COR-L47 (cell line): ENCODE measurements around the gene ATXN10.

Experiments used
- DNase-seq: peaks from one replicate; lab custom pipeline; 2025; lab: John Stamatoyannopoulos, UW

Gene ATXN10

GRCh38 chr22:45826520-45826919 is 154.9 kb downstream of the ATXN10 start:
- DNase-seq, result no peak

GRCh38 chr22:45828841-45829240 is 157.2 kb downstream of the ATXN10 start:
- no peak for DNase-seq

- DNase-seq, result no peak
Observed at GRCh38 chr22:45830531-45831245, 159.1 kb downstream of the ATXN10 start.

GRCh38 chr22:45831394-45831793 is 159.8 kb downstream of the ATXN10 start:
- no peak for DNase-seq

GRCh38 chr22:45832180-45832579 is 160.5 kb downstream of the ATXN10 start:
- no peak for DNase-seq

- DNase-seq, result no peak
Observed at GRCh38 chr22:45832959-45833580, 161.4 kb downstream of the ATXN10 start.

- no peak for DNase-seq
Observed at GRCh38 chr22:45833613-45834012, 162.0 kb downstream of the ATXN10 start.

- DNase-seq, result no peak
Observed at GRCh38 chr22:45834241-45834640, 162.6 kb downstream of the ATXN10 start.

- DNase-seq, result no peak
Observed at GRCh38 chr22:45834795-45835194, 163.2 kb downstream of the ATXN10 start.

- DNase-seq, result no peak
Observed at GRCh38 chr22:45836418-45837169, 165.0 kb downstream of the ATXN10 start.

GRCh38 chr22:45837508-45837907 is 165.9 kb downstream of the ATXN10 start:
- no peak for DNase-seq

GRCh38 chr22:45838305-45838887 is 166.8 kb downstream of the ATXN10 start:
- no peak for DNase-seq

GRCh38 chr22:45840483-45840882 is 168.8 kb downstream of the ATXN10 start:
- no peak for DNase-seq

- no peak for DNase-seq
Observed at GRCh38 chr22:45842291-45842991, 170.8 kb downstream of the ATXN10 start.

- DNase-seq, result no peak
Observed at GRCh38 chr22:45843031-45843430, 171.4 kb downstream of the ATXN10 start.

GRCh38 chr22:45843986-45844385 is 172.4 kb downstream of the ATXN10 start:
- no peak for DNase-seq

GRCh38 chr22:45845076-45845487 is 173.4 kb downstream of the ATXN10 start:
- no peak for DNase-seq

GRCh38 chr22:45846952-45847351 is 175.3 kb downstream of the ATXN10 start:
- no peak for DNase-seq

GRCh38 chr22:45848904-45849303 is 177.3 kb downstream of the ATXN10 start:
- no peak for DNase-seq

GRCh38 chr22:45852826-45853225 is 181.2 kb downstream of the ATXN10 start:
- no peak for DNase-seq

GRCh38 chr22:45855961-45856360 is 184.3 kb downstream of the ATXN10 start:
- no peak for DNase-seq

- DNase-seq, result no peak
Observed at GRCh38 chr22:45857519-45857918, 185.9 kb downstream of the ATXN10 start.
